ENCODE results near the gene CDKL4.

Gene CDKL4

DNA sequence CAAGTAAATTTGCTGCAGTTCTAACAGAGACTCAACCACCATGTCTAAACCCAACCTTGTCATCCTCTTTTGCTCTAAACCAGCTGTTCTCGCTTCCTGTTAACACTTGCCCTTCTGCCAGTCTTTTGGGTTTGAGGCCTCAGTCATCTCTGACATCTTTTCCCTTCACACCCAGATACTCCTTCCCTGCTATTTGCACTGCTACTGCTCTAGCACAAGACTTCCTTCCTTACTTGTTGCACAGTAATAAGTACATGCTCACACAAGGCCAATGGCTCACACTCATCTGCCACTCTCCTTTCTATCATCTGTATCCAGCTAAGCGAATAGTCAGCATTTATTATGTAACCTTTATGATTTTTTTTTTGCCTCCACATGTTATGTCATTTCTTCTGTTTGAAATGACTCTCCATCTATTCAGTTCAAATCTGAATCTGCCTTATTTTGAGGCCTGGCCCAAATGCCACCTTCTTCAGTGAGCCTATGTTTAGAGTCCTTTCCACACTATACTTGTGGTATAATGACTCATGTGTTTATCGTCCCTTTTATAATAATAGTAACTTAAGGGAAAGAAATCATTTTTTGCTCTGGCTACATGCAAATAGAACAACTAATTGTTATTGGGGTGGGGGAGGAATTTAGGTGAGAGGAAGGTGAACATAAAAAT is 22.5 kb upstream of the CDKL4 start:
- Histone ChIP-seq H2AFZ (ENCODE audit: low read depth, low read length) (peak overlapping the region; percentile 19; the same call in 1 of the 2 replicates), H3K4me3 (ENCODE audit: low read length) (no peak overlapping the region), H3K27me3 (ENCODE audit: low read depth, low read length) (no peaks in the 10 kb centered on the region), H3K9ac (ENCODE audit: low read length) (no peak overlapping the region), H3K4me2 (ENCODE audit: low read length) (peak overlapping the region; percentile 43), H3K9me3 (ENCODE audit: insufficient read depth, low read length) (no peaks in the 10 kb centered on the region), H3K27ac (ENCODE audit: low read length) (peak overlapping the region; percentile 43), H3K79me2 (ENCODE audit: low read length) (no peaks in the 10 kb centered on the region), H3K4me1 (ENCODE audit: low read length) (peaks cover 28% of the 10 kb centered on the region), H4K20me1 (ENCODE audit: insufficient read depth, low read length) (no peaks in the 10 kb centered on the region), H3K36me3 (replicated peaks; ENCODE audit: low read depth, low read length) (no peaks in the 10 kb centered on the region)
- TF ChIP-seq, protein P1, sequence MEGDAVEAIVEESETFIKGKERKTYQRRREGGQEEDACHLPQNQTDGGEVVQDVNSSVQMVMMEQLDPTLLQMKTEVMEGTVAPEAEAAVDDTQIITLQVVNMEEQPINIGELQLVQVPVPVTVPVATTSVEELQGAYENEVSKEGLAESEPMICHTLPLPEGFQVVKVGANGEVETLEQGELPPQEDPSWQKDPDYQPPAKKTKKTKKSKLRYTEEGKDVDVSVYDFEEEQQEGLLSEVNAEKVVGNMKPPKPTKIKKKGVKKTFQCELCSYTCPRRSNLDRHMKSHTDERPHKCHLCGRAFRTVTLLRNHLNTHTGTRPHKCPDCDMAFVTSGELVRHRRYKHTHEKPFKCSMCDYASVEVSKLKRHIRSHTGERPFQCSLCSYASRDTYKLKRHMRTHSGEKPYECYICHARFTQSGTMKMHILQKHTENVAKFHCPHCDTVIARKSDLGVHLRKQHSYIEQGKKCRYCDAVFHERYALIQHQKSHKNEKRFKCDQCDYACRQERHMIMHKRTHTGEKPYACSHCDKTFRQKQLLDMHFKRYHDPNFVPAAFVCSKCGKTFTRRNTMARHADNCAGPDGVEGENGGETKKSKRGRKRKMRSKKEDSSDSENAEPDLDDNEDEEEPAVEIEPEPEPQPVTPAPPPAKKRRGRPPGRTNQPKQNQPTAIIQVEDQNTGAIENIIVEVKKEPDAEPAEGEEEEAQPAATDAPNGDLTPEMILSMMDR (IDR thresholded peaks at IDR 0.05; ENCODE audit: low read depth, low read length): no peak
- no peak for TF ChIP-seq EZH2phosphoT487 (IDR thresholded peaks at IDR 0.05; ENCODE audit: low read depth)

DNA sequence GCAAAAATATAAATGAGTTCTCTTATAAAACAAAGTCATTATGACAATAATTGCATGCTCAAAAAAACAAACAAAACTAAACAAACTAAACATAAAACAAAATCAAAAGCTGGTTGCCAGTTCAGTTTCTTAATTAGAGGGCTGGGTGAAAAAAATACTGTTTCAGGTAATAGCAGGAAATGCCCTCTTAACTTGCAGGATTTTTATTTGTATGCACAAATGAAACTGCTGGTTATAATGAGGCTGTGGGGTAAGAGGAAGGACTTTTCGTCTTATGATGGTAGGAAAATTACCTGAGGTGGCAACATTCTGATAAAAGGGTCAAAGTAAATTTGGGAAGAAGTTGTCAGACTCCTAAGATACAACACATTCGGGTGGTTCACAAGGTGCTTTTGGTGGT is 21.5 kb upstream of the CDKL4 start:
- no peaks in the 10 kb centered on the region for H3K27me3 ChIP-seq (ENCODE audit: low read depth, low read length)
- no peak overlapping the region; the same call in 1 of the 2 replicates for H3K4me3 ChIP-seq (ENCODE audit: low read length)
- peak overlapping the region; percentile 19; the same call in 1 of the 2 replicates for H2AFZ ChIP-seq (ENCODE audit: low read depth, low read length)
- no peaks in the 10 kb centered on the region for H4K20me1 ChIP-seq (ENCODE audit: insufficient read depth, low read length)
- H3K9me3 ChIP-seq (ENCODE audit: insufficient read depth, low read length): no peaks in the 10 kb centered on the region
- H3K4me2 ChIP-seq (ENCODE audit: low read length): peak overlapping the region; percentile 43
- TF ChIP-seq, protein P1 (IDR thresholded peaks at IDR 0.05; ENCODE audit: low read depth, low read length): no peak
- no peak for TF ChIP-seq EZH2phosphoT487 (IDR thresholded peaks at IDR 0.05; ENCODE audit: low read depth)
- no peaks in the 10 kb centered on the region for H3K79me2 ChIP-seq (ENCODE audit: low read length)
- H3K9ac ChIP-seq (ENCODE audit: low read length): no peak overlapping the region
- no peaks in the 10 kb centered on the region for H3K36me3 ChIP-seq (replicated peaks; ENCODE audit: low read depth, low read length)
- H3K27ac ChIP-seq (ENCODE audit: low read length): peak overlapping the region; percentile 43
- H3K4me1 ChIP-seq (ENCODE audit: low read length): peaks cover 28% of the 10 kb centered on the region

DNA sequence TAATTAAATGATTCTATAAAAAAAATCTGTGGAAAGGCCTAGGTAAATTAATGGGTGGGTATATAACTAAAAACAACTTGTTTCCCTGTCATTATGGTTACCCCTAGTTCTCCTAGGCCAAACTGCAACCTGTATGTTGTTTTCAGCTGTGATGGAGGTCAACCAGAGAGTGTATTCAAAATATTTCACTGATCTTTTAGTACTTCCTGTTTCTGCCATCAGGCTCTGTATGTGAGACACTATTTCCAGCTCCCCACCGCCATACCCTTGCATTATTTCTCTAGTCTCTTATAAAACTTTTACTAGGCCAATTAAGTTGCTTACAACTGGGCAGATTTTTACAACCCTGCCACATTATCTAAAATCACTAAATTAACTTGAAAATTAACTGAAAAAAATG is 21.0 kb upstream of the CDKL4 start:
- no peak for TF ChIP-seq EZH2phosphoT487 (IDR thresholded peaks at IDR 0.05; ENCODE audit: low read depth)
- TF ChIP-seq, protein P1 (IDR thresholded peaks at IDR 0.05; ENCODE audit: low read depth, low read length): no peak
- H3K4me1 ChIP-seq (ENCODE audit: low read length): peaks cover 28% of the 10 kb centered on the region
- no peaks in the 10 kb centered on the region for H4K20me1 ChIP-seq (ENCODE audit: insufficient read depth, low read length)
- H3K36me3 ChIP-seq (replicated peaks; ENCODE audit: low read depth, low read length): no peaks in the 10 kb centered on the region
- H3K4me3 ChIP-seq (ENCODE audit: low read length): no peak overlapping the region
- no peaks in the 10 kb centered on the region for H3K27me3 ChIP-seq (ENCODE audit: low read depth, low read length)
- no peaks in the 10 kb centered on the region for H3K79me2 ChIP-seq (ENCODE audit: low read length)
- peak overlapping the region; percentile 19; the same call in 1 of the 2 replicates for H2AFZ ChIP-seq (ENCODE audit: low read depth, low read length)
- no peak overlapping the region for H3K9ac ChIP-seq (ENCODE audit: low read length)
- no peaks in the 10 kb centered on the region for H3K9me3 ChIP-seq (ENCODE audit: insufficient read depth, low read length)
- peak overlapping the region; percentile 43 for H3K4me2 ChIP-seq (ENCODE audit: low read length)
- peak overlapping the region; percentile 43 for H3K27ac ChIP-seq (ENCODE audit: low read length)

DNA sequence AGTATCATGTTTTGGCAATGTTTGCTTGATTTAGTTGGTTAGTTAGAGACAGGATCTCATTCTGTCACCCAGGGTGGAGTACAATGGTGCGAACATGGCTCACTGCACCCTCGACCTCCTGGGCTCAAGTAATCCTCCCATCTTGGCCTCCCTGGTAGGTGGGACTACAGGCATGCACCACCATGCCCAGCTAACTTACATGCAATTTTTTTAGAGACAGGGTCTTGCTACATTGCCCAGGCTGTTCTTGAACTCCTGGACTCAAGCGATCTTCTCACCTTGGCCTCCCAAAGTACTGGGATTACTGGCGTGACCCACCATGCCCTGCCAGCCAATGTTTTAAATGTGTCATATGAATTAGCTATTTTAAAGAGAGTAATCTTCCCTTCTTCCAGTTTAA is 16.3 kb upstream of the CDKL4 start:
- H2AFZ ChIP-seq (ENCODE audit: low read depth, low read length): no peak overlapping the region

More for the DNA sequence above, 16.3 kb upstream of the CDKL4 start:
- H4K20me1 ChIP-seq (ENCODE audit: insufficient read depth, low read length): no peaks in the 10 kb centered on the region
- no peak for TF ChIP-seq EZH2phosphoT487 (IDR thresholded peaks at IDR 0.05; ENCODE audit: low read depth)
- TF ChIP-seq, protein P1 (IDR thresholded peaks at IDR 0.05; ENCODE audit: low read depth, low read length): no peak
- no peaks in the 10 kb centered on the region for H3K36me3 ChIP-seq (replicated peaks; ENCODE audit: low read depth, low read length)
- no peaks in the 10 kb centered on the region for H3K79me2 ChIP-seq (ENCODE audit: low read length)
- H3K4me1 ChIP-seq (ENCODE audit: low read length): peaks cover 13% of the 10 kb centered on the region
- H3K4me3 ChIP-seq (ENCODE audit: low read length): no peak overlapping the region
- H3K4me2 ChIP-seq (ENCODE audit: low read length): no peak overlapping the region
- H3K27me3 ChIP-seq (ENCODE audit: low read depth, low read length): no peaks in the 10 kb centered on the region
- no peak overlapping the region for H3K27ac ChIP-seq (ENCODE audit: low read length)
- H3K9ac ChIP-seq (ENCODE audit: low read length): no peak overlapping the region
- H3K9me3 ChIP-seq (ENCODE audit: insufficient read depth, low read length): no peaks in the 10 kb centered on the region
